MM.1S (cell line): Measurements from ENCODE around the gene LRRK1.

ENCODE experiments used
- DNase-seq: peaks from one replicate; pipeline ENCODE4 v3.0.0-alpha.2; 2015
- H2AFZ ChIP-seq: fragments of 300-600 bp; sonication (generic); 2 replicates; pipeline ENCODE4 v1.6.0; 2016; ENCODE audit warnings: antibody characterized with exemption, low read length
- H3F3A ChIP-seq: fragments of 300-600 bp; sonication (generic); 2 replicates; pipeline ENCODE4 v1.6.1; 2016; ENCODE audit warnings: mild to moderate bottlenecking, antibody characterized with exemption, low read length, moderate library complexity, mixed read lengths; ENCODE audit not compliant: insufficient read depth
- H3K27ac ChIP-seq: fragments of 300-600 bp; sonication (generic); 2 replicates; pipeline ENCODE4 v1.5.1; 2016; ENCODE audit warnings: mild to moderate bottlenecking, low read length
- H3K27me3 ChIP-seq: fragments of 300-600 bp; sonication (generic); replicated peaks from 2 replicates; pipeline ENCODE4 v1.6.0; 2016; ENCODE audit warnings: low read length; ENCODE audit not compliant: insufficient read depth
- H3K36me3 ChIP-seq: fragments of 300-600 bp; sonication (generic); replicated peaks from 2 replicates; pipeline ENCODE4 v1.6.1; 2016; ENCODE audit warnings: mild to moderate bottlenecking, low read length, mixed read lengths; ENCODE audit not compliant: insufficient read depth
- H3K4me1 ChIP-seq: fragments of 300-600 bp; sonication (generic); 2 replicates; pipeline ENCODE4 v1.6.1; 2016; ENCODE audit warnings: low read length, mixed read lengths
- H3K4me2 ChIP-seq: fragments of 300-600 bp; sonication (generic); 2 replicates; pipeline ENCODE4 v1.6.0; 2016; ENCODE audit warnings: low read depth, low read length
- H3K4me3 ChIP-seq: fragments of 300-600 bp; sonication (generic); 2 replicates; pipeline ENCODE4 v1.5.1; 2016; ENCODE audit warnings: low read length, mixed read lengths
- H3K79me2 ChIP-seq: fragments of 300-600 bp; sonication (generic); 2 replicates; pipeline ENCODE4 v1.6.1; 2016; ENCODE audit warnings: mixed run types, low read length, mixed read lengths
- H3K9ac ChIP-seq: fragments of 300-600 bp; sonication (generic); 2 replicates; pipeline ENCODE4 v1.6.1; 2016; ENCODE audit warnings: low read length, mixed read lengths
- H3K9me2 ChIP-seq: fragments of 300-600 bp; sonication (generic); replicated peaks from 2 replicates; pipeline ENCODE4 v1.6.1; 2016; ENCODE audit warnings: mild to moderate bottlenecking, low read length, mixed read lengths; ENCODE audit not compliant: insufficient read depth
- H3K9me3 ChIP-seq: fragments of 300-600 bp; sonication (generic); replicated peaks from 2 replicates; pipeline ENCODE4 v1.6.1; 2016; ENCODE audit warnings: mild to moderate bottlenecking, low read length, mixed read lengths; ENCODE audit not compliant: insufficient read depth
- H4K20me1 ChIP-seq: fragments of 300-600 bp; sonication (generic); 2 replicates; pipeline ENCODE4 v1.6.1; 2016; ENCODE audit warnings: mild to moderate bottlenecking, low read length, moderate library complexity, mixed read lengths; ENCODE audit not compliant: insufficient read depth
- EZH2 ChIP-seq: fragments of 300-600 bp; sonication (generic); optimal IDR thresholded peaks from 2 replicates; pipeline ENCODE3; 2017; ENCODE audit warnings: low read depth, mild to moderate bottlenecking, antibody characterized with exemption, low read length, mixed read lengths
- EZH2phosphoT487 ChIP-seq: fragments of 300-600 bp; sonication (generic); IDR thresholded peaks from 2 replicates; pipeline ENCODE4 v1.6.1; 2018; ENCODE audit warnings: antibody characterized with exemption, low read length
- TF ChIP-seq, protein P1 (sequence below): fragments of 300-600 bp; sonication (generic); IDR thresholded peaks from 2 replicates; pipeline ENCODE4 v1.5.1; 2016; ENCODE audit warnings: antibody characterized with exemption, low read length, mixed read lengths

LRRK1 gene

GRCh38 chr15:101087172-101087769 lies 168.1 kb downstream of the LRRK1 start:
- no peak overlapping the region for H3K4me3 ChIP-seq
- no peaks in the 10 kb centered on the region for H3K9me3 ChIP-seq
- H3K9ac ChIP-seq, result no peak overlapping the region
- no peaks in the 10 kb centered on the region for H3K36me3 ChIP-seq
- no peaks in the 10 kb centered on the region for H4K20me1 ChIP-seq
- TF ChIP-seq EZH2phosphoT487, result no peak
- TF ChIP-seq EZH2, result no peak
- TF ChIP-seq, protein P1, sequence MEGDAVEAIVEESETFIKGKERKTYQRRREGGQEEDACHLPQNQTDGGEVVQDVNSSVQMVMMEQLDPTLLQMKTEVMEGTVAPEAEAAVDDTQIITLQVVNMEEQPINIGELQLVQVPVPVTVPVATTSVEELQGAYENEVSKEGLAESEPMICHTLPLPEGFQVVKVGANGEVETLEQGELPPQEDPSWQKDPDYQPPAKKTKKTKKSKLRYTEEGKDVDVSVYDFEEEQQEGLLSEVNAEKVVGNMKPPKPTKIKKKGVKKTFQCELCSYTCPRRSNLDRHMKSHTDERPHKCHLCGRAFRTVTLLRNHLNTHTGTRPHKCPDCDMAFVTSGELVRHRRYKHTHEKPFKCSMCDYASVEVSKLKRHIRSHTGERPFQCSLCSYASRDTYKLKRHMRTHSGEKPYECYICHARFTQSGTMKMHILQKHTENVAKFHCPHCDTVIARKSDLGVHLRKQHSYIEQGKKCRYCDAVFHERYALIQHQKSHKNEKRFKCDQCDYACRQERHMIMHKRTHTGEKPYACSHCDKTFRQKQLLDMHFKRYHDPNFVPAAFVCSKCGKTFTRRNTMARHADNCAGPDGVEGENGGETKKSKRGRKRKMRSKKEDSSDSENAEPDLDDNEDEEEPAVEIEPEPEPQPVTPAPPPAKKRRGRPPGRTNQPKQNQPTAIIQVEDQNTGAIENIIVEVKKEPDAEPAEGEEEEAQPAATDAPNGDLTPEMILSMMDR, result no peak
- no peaks in the 10 kb centered on the region for H3K27me3 ChIP-seq
- no peak overlapping the region for H2AFZ ChIP-seq
- H3K4me2 ChIP-seq, result no peak overlapping the region
- no peaks in the 10 kb centered on the region for H3K9me2 ChIP-seq
- DNase-seq, result no peak
- 0 out of 2 replicates have a peak, but pooled peaks cover 8% of the 10 kb centered on the region for H3K4me1 ChIP-seq
- H3K27ac ChIP-seq, result no peak overlapping the region
- H3K79me2 ChIP-seq, result no peaks in the 10 kb centered on the region
- H3F3A ChIP-seq, result no peaks in the 10 kb centered on the region

DNA sequence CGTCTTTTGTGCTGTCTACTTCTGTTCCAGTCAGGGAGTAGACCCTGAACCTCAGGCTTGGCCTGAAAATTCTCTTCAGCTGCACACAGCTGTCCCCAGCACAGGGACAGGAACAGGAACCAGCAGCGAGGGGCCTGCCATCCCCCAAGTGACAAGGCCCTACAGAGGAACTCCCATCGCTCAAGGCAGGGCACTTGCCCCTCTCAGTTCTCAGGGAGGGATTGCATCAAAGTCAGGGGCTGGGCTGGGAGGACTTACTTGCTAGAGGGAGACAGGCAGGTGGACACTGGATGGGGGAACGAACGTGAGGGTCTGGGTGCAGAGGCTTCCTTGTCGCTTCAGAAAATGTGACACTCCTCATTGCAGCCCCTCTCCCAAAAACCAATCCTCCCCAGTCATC lies 169.1 kb downstream of the LRRK1 start:
- no peaks in the 10 kb centered on the region for H3K27me3 ChIP-seq
- no peaks in the 10 kb centered on the region for H4K20me1 ChIP-seq
- peak overlapping the region; percentile 75; the same call in 1 of the 2 replicates for H2AFZ ChIP-seq
- H3F3A ChIP-seq, result no peaks in the 10 kb centered on the region
- 0 out of 2 replicates have a peak, but pooled peaks cover 8% of the 10 kb centered on the region for H3K4me1 ChIP-seq
- no peak overlapping the region for H3K9ac ChIP-seq
- no peaks in the 10 kb centered on the region for H3K9me3 ChIP-seq
- DNase-seq, result no peak
- no peaks in the 10 kb centered on the region for H3K9me2 ChIP-seq
- TF ChIP-seq EZH2phosphoT487, result no peak
- no peak for TF ChIP-seq EZH2
- H3K36me3 ChIP-seq, result no peaks in the 10 kb centered on the region
- H3K4me3 ChIP-seq, result no peak overlapping the region
- H3K27ac ChIP-seq, result no peak overlapping the region
- H3K4me2 ChIP-seq, result no peak overlapping the region
- H3K79me2 ChIP-seq, result no peaks in the 10 kb centered on the region

DNA sequence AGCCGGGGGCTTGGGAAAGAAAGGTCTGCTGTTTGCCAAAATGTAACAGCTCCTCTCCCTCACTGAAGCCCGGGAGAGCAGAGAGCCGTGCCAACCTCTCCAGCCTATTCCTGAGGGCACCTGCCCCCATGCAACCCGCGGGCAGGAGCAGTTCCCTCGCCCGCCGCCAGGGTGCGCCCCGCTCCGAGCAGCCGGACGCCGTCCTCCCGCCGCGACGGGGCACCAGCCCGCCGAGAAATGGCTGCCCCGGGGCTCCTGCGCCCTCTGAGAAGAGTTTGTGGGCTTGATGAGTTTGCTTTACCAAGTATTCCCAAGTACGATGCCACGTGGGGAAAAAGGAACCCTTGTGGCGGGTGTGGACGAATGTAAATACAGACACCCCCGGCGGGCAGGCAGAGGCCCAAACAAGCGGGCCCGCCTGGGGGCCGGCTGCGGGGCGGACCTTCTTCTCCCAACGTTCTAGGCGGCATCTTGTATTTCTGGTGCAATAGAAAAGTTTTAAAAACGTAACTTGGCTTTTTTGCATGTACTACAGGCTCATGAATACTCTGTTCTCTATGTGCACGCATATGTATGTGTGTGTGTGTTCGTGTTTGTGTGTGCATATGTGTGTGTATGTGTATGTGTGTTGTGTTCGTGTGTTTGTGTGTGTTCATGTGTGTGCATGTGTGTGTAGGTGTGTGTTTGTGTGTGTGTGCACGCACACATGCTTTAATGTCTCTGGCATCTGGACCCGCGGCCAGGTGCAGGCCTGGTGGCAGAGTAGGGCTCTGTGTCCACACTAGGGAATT lies 169.8 kb downstream of the LRRK1 start:
- no peaks in the 10 kb centered on the region for H3F3A ChIP-seq
- peak overlapping the region; percentile 60; the same call in 1 of the 2 replicates for H3K4me2 ChIP-seq
- TF ChIP-seq, protein P1, result peak; percentile 98
- no peak for TF ChIP-seq EZH2phosphoT487
- H3K9ac ChIP-seq, result no peak overlapping the region
- no peak overlapping the region for H3K27ac ChIP-seq
- H3K9me3 ChIP-seq, result no peaks in the 10 kb centered on the region
- DNase-seq, result peak; percentile 64
- H2AFZ ChIP-seq, result peak overlapping the region; percentile 75
- no peaks in the 10 kb centered on the region for H3K36me3 ChIP-seq
- H3K79me2 ChIP-seq, result no peaks in the 10 kb centered on the region
- no peaks in the 10 kb centered on the region for H4K20me1 ChIP-seq
- 0 out of 2 replicates have a peak overlapping the region, but pooled peaks have one; percentile 2 for H3K4me3 ChIP-seq
- H3K4me1 ChIP-seq, result 0 out of 2 replicates have a peak, but pooled peaks cover 8% of the 10 kb centered on the region
- H3K27me3 ChIP-seq, result no peaks in the 10 kb centered on the region
- no peaks in the 10 kb centered on the region for H3K9me2 ChIP-seq
